Activated CD8-positive, alpha-beta T cell treated with anti-CD3 and anti-CD28 coated beads, Interleukin-2, amount 10 ng/mL, durations not matched to agents 7 days and 5 days (primary cell): ENCODE data around the gene TRIM63. TPM values are rescaled to one million over a fixed set of nuclear protein-coding genes. Genes with fewer than 3 reads are reported as not detected.

Experiments used
- ATAC-seq: fragments of 150-1000 bp; cut with Tn5 transposase; one replicate; pipeline ENCODE4 v1.10.0; 2021; ENCODE audit warnings: moderate library complexity
- CTCF ChIA-PET: fragments of 350-600 bp; sonication (Branson Sonifier 250); formaldehyde crosslinking; loops from one replicate; lab custom pipeline; 2021; ENCODE audit warnings: antibody characterized with exemption; lab: Charles Lee
- POLR2A ChIA-PET: fragments of 350-600 bp; sonication (Branson Sonifier 250); formaldehyde crosslinking; loops from one replicate; lab custom pipeline; 2021; ENCODE audit warnings: antibody characterized with exemption; lab: Charles Lee
- DNase-seq: peaks from one replicate; pipeline ENCODE4 v3.0.0-alpha.2; 2020
- H3K27ac Mint-ChIP-seq: one replicate; pipeline ENCODE4 v1.8.0; 2021; ENCODE audit warnings: mild to moderate bottlenecking, mixed read lengths
- H3K27me3 Mint-ChIP-seq: one replicate; pipeline ENCODE4 v1.8.0; 2021; ENCODE audit warnings: low read depth, mixed read lengths
- H3K36me3 Mint-ChIP-seq: one replicate; pipeline ENCODE4 v1.8.0; 2021; ENCODE audit warnings: low read depth, mixed read lengths
- H3K4me1 Mint-ChIP-seq: one replicate; pipeline ENCODE4 v1.8.0; 2021; ENCODE audit warnings: low read depth, mixed read lengths
- H3K4me3 Mint-ChIP-seq: one replicate; pipeline ENCODE4 v1.8.0; 2021; ENCODE audit warnings: mild to moderate bottlenecking, mixed read lengths
- H3K9me3 Mint-ChIP-seq: one replicate; pipeline ENCODE4 v1.8.0; 2022; ENCODE audit warnings: mixed read lengths; ENCODE audit not compliant: insufficient read depth
- total RNA-seq, 2 experiments: library from RNA; stranded (reverse); gene quantifications; one replicate each; pipeline ENCODE4 v1.2.3, GENCODE V29; 2021

Gene TRIM63
- total RNA-seq, 2 experiments from 2014 or later = 0.23 TPM; not detected in 1

DNA sequence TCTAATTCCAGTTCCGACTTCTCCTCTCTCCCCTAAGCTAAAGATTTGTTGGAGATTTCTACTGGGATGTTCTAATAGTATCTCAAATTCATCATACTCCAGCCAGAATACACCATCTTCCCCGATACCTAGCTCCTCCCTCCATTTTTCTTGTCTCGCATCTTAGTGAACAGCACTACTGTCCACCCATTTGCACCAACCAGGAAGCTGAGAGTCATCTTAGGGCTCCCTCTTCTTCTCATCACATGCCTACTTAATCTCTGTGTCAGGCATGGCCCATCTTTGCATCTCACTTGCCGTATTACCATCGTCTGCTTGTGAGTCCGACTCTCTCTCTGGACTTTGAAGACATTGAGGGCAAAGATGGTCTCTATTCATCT, 3.5 kb upstream of the TRIM63 start:
- no peak for DNase-seq

DNA sequence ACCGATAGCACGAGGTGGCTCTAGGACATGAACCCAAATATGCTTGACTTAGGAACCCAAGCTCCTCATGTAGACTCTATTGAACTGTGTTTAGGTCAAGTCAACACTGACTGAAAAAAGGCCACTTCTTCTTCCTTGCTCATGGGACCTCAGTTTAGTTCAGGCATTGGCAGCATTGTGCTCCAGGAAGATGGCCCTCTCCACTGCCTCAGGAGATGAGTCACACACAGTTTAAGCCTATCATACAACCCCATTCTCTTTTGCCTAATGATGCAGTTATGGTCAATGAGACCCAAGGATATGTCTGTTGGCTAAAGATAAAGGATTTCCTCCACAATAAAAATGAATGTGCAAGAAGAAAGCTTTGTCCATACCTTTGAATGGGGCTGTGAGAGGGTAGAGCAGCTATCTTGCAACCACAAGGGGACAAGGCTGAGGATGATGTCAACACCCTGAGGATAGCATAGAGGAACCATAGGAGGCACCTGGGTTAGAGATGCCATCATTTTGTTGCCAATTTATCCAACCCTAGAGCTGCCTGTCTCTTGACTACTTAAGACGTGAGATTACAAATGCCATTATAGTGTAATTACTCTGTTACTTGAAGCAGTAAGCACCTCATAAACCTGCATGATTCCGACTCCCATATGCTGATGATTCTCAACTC, 3.0 kb upstream of the TRIM63 start:
- DNase-seq (no peak), ATAC-seq (no peak)
- no peaks in the 10 kb centered on the region for H3K36me3 Mint-ChIP-seq
- ChIA-PET CTCF (interaction anchor here (1.1 to 1.5 kb wide), 3 partner anchors 8 to 346 kb away, joined by 3 to 4 read pairs (median 4); partner anchors contain the start of gene CEP85), POLR2A (no interaction called here)
- H3K9me3 Mint-ChIP-seq = no peaks in the 10 kb centered on the region
- H3K4me1 Mint-ChIP-seq = peaks cover 1% of the 10 kb centered on the region
- H3K27me3 Mint-ChIP-seq = peaks cover 21% of the 10 kb centered on the region
- H3K4me3 Mint-ChIP-seq = no peak overlapping the region
- no peak overlapping the region for H3K27ac Mint-ChIP-seq

More for the DNA sequence above, 3.5 kb upstream of the TRIM63 start:
- POLR2A ChIA-PET = no interaction called here
- Mint-ChIP-seq H3K27me3 (peaks cover 19% of the 10 kb centered on the region), H3K4me3 (no peak overlapping the region), H3K27ac (no peak overlapping the region), H3K36me3 (no peaks in the 10 kb centered on the region), H3K9me3 (no peaks in the 10 kb centered on the region), H3K4me1 (peaks cover 7% of the 10 kb centered on the region)
- CTCF ChIA-PET = interaction anchor here (1.1 to 1.5 kb wide), 3 partner anchors 8 to 346 kb away, joined by 3 to 4 read pairs (median 4); partner anchors contain the start of gene CEP85
- ATAC-seq = no peak

DNA sequence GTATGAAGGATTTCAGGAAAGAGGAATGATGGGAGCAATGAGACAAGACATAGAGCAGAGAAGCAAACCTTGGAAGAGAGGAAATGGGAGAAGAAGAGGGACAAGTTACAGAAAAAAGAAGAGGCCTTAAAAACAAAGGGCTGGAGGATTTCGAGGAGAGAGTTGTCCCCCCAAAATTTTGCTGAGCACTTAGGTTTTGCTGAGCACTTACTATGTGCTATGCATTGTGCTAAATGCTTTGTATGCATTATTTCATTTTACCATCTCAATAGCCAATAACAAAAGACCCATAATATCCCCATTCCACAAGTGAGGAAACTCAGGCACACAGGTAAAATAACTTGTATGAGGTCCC, 2.5 kb upstream of the TRIM63 start:
- DNase-seq (no peak), ATAC-seq (no peak)
- ChIA-PET POLR2A (no interaction called here), CTCF (interaction anchor here (1.2 to 1.5 kb wide), 2 partner anchors 164 to 347 kb away, joined by 4 read pairs; partner anchors contain the start of gene CEP85)
- Mint-ChIP-seq H3K9me3 (no peaks in the 10 kb centered on the region), H3K27ac (no peak overlapping the region), H3K27me3 (peaks cover 22% of the 10 kb centered on the region), H3K4me1 (no peaks in the 10 kb centered on the region), H3K36me3 (no peaks in the 10 kb centered on the region), H3K4me3 (no peak overlapping the region)

DNA sequence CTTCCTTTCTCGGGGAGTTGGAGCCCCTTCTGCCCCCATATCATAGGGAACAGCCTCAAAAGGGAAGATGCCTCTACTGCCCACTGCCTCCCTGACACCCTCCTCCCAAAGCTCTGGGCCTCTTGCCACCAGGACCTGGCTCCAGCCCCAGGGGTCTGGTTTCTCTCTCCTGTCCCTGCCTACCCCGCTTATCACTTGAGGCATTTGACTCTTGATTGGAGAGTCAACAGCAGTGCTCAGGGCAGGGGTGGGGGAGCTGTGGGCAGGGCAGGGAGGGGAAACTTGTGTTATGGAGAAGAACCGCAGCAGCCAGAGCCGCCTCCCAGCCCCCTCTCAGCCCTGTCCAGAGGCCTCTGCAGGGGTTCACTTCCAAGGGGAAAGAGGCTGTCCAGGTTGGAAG, 573 bp downstream of the TRIM63 start:
- CTCF ChIA-PET = interaction anchor here (1.2 to 1.6 kb wide), 2 partner anchors 78 to 171 kb away, joined by 3 to 5 read pairs; no protein-coding TSS in a partner anchor
- H3K36me3 Mint-ChIP-seq = no peaks in the 10 kb centered on the region
- POLR2A ChIA-PET = no interaction called here
- no peaks in the 10 kb centered on the region for H3K9me3 Mint-ChIP-seq
- H3K4me3 Mint-ChIP-seq = no peak overlapping the region
- no peak overlapping the region for H3K27ac Mint-ChIP-seq
- DNase-seq = no peak
- no peak for ATAC-seq
- no peaks in the 10 kb centered on the region for H3K4me1 Mint-ChIP-seq
- peaks cover 17% of the 10 kb centered on the region for H3K27me3 Mint-ChIP-seq

DNA sequence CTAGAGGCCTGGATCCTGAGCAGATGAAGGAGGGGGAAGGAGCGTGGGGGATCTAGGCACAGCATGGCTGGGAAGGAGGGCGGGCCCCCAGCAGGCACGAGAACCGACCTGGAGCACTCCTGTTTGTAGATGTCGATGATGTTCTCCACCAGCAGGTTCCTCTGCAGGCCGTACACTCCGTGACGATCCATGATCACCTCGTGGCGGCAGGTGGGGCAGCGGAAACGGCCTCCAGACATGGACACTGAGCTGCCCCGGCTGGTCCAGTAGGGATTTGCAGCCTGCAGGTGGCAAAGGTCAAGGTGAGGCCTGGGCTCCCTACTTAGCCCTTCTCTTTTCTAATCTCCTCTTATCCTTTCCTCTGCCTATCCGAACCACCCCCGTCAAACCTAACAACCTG, 1.3 kb downstream of the TRIM63 start:
- Mint-ChIP-seq H3K36me3 (no peaks in the 10 kb centered on the region), H3K4me3 (no peak overlapping the region), H3K9me3 (no peaks in the 10 kb centered on the region), H3K27ac (no peak overlapping the region), H3K27me3 (peaks cover 17% of the 10 kb centered on the region), H3K4me1 (no peaks in the 10 kb centered on the region)
- no peak for DNase-seq
- POLR2A ChIA-PET = no interaction called here
- CTCF ChIA-PET = interaction anchor here (0.6 to 1.6 kb wide), 3 partner anchors 30 to 108 kb away, joined by 4 to 5 read pairs (median 4); no protein-coding TSS in a partner anchor
- ATAC-seq = no peak

DNA sequence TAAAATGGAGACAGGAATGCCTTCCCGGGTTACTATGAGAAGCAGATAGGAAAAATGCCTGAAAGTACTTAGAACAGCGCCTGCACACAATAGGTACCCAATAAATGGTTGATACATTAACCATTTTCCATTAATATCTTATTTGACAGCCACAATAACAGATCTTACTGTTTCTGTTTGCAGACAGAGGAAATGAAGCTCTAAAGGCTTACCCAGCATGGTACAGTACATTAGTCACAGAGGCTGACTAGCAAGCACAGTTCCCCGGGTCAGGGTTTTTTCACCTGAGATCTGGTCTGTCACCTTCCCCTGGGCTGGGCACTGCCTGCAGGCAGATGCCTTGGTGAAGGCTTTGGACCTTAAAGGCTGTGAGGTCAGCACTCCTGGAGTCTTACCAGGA, 2.9 kb downstream of the TRIM63 start:
- ChIA-PET CTCF (interaction anchor here (1.1 to 1.5 kb wide), 3 partner anchors 28 to 353 kb away, joined by 3 to 4 read pairs (median 4); no protein-coding TSS in a partner anchor), POLR2A (no interaction called here)
- H3K27me3 Mint-ChIP-seq = peaks cover 17% of the 10 kb centered on the region
- no peak overlapping the region for H3K4me3 Mint-ChIP-seq
- no peaks in the 10 kb centered on the region for H3K36me3 Mint-ChIP-seq
- no peak overlapping the region for H3K27ac Mint-ChIP-seq
- no peak for ATAC-seq
- DNase-seq = no peak
- H3K4me1 Mint-ChIP-seq = no peaks in the 10 kb centered on the region
- no peaks in the 10 kb centered on the region for H3K9me3 Mint-ChIP-seq

DNA sequence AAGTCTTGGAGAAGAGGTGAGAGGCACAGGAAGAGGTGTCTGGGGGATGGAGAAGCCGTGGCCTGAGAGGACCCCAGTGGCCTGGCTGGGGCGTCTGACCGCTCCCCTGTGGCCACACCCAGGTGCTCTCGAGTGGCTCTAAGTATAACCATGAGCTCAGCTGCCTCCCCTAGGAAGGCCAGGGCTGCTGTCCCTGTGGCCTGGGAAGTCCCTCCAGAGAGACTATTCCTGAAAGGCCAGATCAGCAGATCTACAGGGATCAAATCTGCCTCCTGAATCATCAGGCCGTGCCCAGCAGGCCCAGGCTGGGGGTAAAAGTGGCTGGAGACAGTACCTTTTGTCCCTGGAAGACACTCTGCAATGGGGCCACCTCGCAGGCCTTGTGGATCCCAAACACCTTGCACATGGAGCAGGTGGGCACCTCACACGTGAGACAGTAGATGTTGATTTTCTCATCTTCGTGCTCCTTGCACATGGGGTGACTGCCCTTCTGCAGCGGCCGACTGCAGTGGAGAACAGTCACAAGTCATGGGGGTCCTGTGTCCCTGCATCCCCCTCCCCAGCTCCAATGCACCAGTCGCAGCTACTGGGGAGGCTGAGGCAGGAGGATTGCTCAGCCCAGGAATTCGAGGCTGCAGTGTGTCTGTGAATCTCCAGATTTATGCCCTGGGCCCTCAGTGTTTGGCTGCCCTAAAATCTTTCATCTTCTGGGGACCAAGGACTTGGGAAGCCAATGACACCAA, 6.4 kb downstream of the TRIM63 start:
- no peak for DNase-seq
- H3K4me1 Mint-ChIP-seq = no peaks in the 10 kb centered on the region
- no peak overlapping the region for H3K4me3 Mint-ChIP-seq
- CTCF ChIA-PET = no interaction called here
- peaks cover 19% of the 10 kb centered on the region for H3K27me3 Mint-ChIP-seq
- H3K36me3 Mint-ChIP-seq = no peaks in the 10 kb centered on the region
- POLR2A ChIA-PET = no interaction called here
- no peak for ATAC-seq
- no peak overlapping the region for H3K27ac Mint-ChIP-seq
- H3K9me3 Mint-ChIP-seq = no peaks in the 10 kb centered on the region

DNA sequence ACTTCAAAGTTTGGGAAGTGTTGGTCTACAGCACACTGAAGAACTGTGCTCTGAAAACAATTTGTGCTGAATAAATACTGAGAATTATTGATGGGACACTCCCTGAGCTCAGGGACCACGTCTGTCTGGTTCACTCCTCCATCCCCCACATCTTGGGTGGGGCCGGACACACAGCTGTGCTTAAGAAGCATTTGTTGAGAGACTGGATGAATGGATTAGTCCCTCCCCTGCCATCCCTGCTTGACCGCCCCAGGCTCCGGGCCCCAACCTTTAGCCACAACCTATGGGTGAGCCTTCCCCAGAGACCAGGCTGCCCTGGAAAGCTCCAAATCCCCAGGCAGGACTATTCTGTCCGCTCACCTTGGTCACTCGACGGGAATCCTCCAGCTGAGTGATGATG, 7.5 kb downstream of the TRIM63 start:
- ATAC-seq = no peak
- Mint-ChIP-seq H3K36me3 (no peaks in the 10 kb centered on the region), H3K4me3 (no peak overlapping the region), H3K27me3 (peaks cover 20% of the 10 kb centered on the region), H3K4me1 (no peaks in the 10 kb centered on the region), H3K27ac (no peak overlapping the region), H3K9me3 (no peaks in the 10 kb centered on the region)
- no peak for DNase-seq
- ChIA-PET POLR2A (no interaction called here), CTCF (interaction anchor here (0.8 to 1.1 kb wide), 2 partner anchors 24 to 45 kb away, joined by 3 read pairs; no protein-coding TSS in a partner anchor)

DNA sequence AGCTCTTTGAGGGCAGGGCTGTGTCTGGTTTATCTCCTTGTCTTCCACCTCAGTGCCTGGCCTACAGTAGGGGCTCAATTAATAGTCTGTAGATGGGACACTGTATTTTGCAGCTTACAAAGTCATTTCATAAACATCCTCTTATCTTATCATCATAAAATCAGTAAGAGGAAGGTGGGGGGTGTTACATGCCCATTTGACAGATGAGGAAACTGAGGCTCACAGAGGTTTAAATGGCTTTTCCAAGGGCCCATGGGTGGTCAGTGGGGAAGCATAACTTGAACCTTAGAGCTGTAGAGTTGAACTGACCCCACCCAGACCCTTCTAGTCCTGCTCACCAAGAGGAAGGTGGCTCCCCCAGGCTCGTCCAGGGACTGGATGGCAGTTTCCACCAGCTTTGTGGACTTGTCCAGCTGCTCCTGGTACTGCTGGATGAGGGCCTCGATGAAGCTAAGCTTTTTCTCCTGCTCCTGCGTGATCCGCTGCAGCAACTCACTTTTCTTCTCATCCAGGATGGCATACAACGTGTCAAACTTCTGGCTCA, 9.3 kb downstream of the TRIM63 start:
- ATAC-seq = no peak
- POLR2A ChIA-PET = no interaction called here
- DNase-seq = no peak
- Mint-ChIP-seq H3K4me1 (no peaks in the 10 kb centered on the region), H3K9me3 (no peaks in the 10 kb centered on the region), H3K36me3 (no peaks in the 10 kb centered on the region), H3K4me3 (no peak overlapping the region), H3K27ac (no peak overlapping the region), H3K27me3 (peaks cover 27% of the 10 kb centered on the region)
- CTCF ChIA-PET = interaction anchor here (1.3 to 1.7 kb wide), 2 partner anchors 61 to 87 kb away, joined by 3 to 5 read pairs; partner anchors contain the start of gene PAFAH2

DNA sequence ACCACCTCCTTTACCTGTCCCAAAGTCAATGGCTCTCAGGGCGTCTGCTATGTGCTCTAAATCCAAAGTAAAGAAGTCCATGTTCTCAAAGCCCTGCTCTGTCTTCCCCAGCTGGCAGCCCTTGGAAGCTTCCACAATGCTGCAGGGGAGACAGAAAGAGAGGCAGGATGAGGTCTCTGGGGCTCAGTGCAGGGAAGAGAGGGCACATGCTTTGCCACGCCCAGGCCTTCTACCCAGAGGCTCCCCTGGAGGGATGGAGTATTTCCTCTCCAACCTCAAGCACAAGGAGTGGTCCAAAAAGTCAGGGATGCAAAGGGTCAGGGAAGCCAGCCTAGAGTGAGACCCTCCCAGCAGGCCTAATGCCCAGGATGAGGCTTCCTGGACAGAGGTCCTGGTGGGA, 10.2 kb downstream of the TRIM63 start:
- no peak overlapping the region for H3K4me3 Mint-ChIP-seq
- peaks cover 23% of the 10 kb centered on the region for H3K27me3 Mint-ChIP-seq
- no peaks in the 10 kb centered on the region for H3K4me1 Mint-ChIP-seq
- H3K27ac Mint-ChIP-seq = no peak overlapping the region
- ChIA-PET CTCF (no interaction called here), POLR2A (no interaction called here)
- ATAC-seq (no peak), DNase-seq (no peak)
- H3K36me3 Mint-ChIP-seq = no peaks in the 10 kb centered on the region
- H3K9me3 Mint-ChIP-seq = no peaks in the 10 kb centered on the region

DNA sequence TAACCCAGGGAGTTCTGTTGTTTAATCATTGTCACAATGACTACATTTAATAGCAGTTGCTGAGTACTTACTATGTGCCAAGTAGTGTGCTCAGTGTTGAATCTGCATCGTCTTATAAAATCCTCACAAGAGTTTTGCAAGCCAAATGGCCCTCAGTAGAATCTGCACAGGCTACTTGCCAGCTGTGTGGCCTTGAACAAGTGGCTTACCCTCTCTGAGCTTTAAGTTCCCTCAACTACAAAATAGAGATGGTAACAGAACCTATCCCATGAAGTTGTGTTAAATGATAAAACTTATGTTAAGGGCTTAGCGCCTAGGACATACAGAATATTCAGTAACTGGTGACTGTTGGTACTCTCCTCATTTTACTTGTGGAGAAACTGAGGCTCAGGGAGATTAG, 12.4 kb downstream of the TRIM63 start:
- no peak overlapping the region for H3K27ac Mint-ChIP-seq
- ChIA-PET CTCF (interaction anchor here (1.9 to 2.0 kb wide), 2 partner anchors 57 to 90 kb away, joined by 4 to 7 read pairs; partner anchors contain the start of gene PAFAH2), POLR2A (no interaction called here)
- H3K4me1 Mint-ChIP-seq = peaks cover 13% of the 10 kb centered on the region
- peaks cover 31% of the 10 kb centered on the region for H3K27me3 Mint-ChIP-seq
- DNase-seq (no peak), ATAC-seq (no peak)
- no peak overlapping the region for H3K4me3 Mint-ChIP-seq
- no peaks in the 10 kb centered on the region for H3K9me3 Mint-ChIP-seq
- H3K36me3 Mint-ChIP-seq = no peaks in the 10 kb centered on the region
